ENCODE data around the gene ZNF532.

Gene ZNF532

GRCh38 chr18:58871514-58872420 is 7.1 kb downstream of the ZNF532 start:
- no peak for FAIRE-seq

GRCh38 chr18:58878640-58879039 is 14.0 kb downstream of the ZNF532 start:
- no peak for FAIRE-seq

- FAIRE-seq = no peak
These were observed 16.8 kb downstream of the ZNF532 start for GRCh38 chr18:58881477-58881876.

GRCh38 chr18:58882044-58882443 is 17.4 kb downstream of the ZNF532 start:
- no peak for FAIRE-seq

- no peak for FAIRE-seq
These were observed 18.0 kb downstream of the ZNF532 start for GRCh38 chr18:58882686-58883085.

GRCh38 chr18:58884680-58885079 is 20.0 kb downstream of the ZNF532 start:
- no peak for FAIRE-seq

- FAIRE-seq = no peak
These were observed 21.8 kb downstream of the ZNF532 start for GRCh38 chr18:58886431-58886830.

- FAIRE-seq = no peak
These were observed 22.4 kb downstream of the ZNF532 start for GRCh38 chr18:58886864-58887612.

- FAIRE-seq = no peak
These were observed 22.9 kb downstream of the ZNF532 start for GRCh38 chr18:58887613-58887963.

- FAIRE-seq = no peak
These were observed 27.1 kb downstream of the ZNF532 start for GRCh38 chr18:58891776-58892175.

- FAIRE-seq = no peak
These were observed 27.8 kb downstream of the ZNF532 start for GRCh38 chr18:58892488-58892887.

GRCh38 chr18:58893388-58894099 is 28.9 kb downstream of the ZNF532 start:
- no peak for FAIRE-seq

- no peak for FAIRE-seq
These were observed 30.3 kb downstream of the ZNF532 start for GRCh38 chr18:58894930-58895329.

GRCh38 chr18:58895385-58895784 is 30.7 kb downstream of the ZNF532 start:
- no peak for FAIRE-seq

GRCh38 chr18:58896268-58896667 is 31.6 kb downstream of the ZNF532 start:
- FAIRE-seq = no peak

GRCh38 chr18:58896734-58897508 is 32.2 kb downstream of the ZNF532 start:
- FAIRE-seq = no peak

- no peak for FAIRE-seq
These were observed 33.5 kb downstream of the ZNF532 start for GRCh38 chr18:58898010-58898799.

GRCh38 chr18:58900015-58900649 is 35.5 kb downstream of the ZNF532 start:
- no peak for FAIRE-seq

- FAIRE-seq = no peak
These were observed 36.5 kb downstream of the ZNF532 start for GRCh38 chr18:58901143-58901542.

GRCh38 chr18:58901783-58902182 is 37.1 kb downstream of the ZNF532 start:
- no peak for FAIRE-seq

GRCh38 chr18:58902961-58903360 is 38.3 kb downstream of the ZNF532 start:
- FAIRE-seq = no peak

Measured in colon (tissue), 2 donors.